Activated T-helper 1 cell treated with Interleukin-2 at 50 U/mL for 16 hours (primary cell): Measurements from ENCODE around the gene IGLON5.

Experiments
- DNase-seq: peaks from one replicate; pipeline ENCODE4 v3.0.0-alpha.2; 2020; ENCODE audit warnings: low read depth

The IGLON5 gene

DNA sequence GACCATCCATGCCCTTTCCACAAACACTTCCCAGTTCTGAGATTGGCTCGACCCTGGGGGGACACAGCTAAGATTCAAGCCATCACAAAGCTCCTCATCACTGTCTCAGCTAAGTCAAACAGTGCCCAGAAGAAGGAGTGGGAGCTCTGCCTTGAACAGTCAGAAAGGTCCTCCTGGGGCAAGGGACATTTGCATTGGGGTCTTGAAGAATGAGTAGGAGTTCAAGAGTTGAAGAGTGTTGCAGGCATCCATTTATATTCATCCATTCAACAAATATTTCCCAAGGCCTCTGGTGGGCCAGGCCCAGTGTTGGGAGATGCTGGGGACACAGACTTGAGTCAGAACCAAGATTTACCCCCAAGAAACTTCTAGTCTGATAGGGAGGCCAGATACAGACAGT, 6.5 kb downstream of the IGLON5 start:
- no peak for DNase-seq

DNA sequence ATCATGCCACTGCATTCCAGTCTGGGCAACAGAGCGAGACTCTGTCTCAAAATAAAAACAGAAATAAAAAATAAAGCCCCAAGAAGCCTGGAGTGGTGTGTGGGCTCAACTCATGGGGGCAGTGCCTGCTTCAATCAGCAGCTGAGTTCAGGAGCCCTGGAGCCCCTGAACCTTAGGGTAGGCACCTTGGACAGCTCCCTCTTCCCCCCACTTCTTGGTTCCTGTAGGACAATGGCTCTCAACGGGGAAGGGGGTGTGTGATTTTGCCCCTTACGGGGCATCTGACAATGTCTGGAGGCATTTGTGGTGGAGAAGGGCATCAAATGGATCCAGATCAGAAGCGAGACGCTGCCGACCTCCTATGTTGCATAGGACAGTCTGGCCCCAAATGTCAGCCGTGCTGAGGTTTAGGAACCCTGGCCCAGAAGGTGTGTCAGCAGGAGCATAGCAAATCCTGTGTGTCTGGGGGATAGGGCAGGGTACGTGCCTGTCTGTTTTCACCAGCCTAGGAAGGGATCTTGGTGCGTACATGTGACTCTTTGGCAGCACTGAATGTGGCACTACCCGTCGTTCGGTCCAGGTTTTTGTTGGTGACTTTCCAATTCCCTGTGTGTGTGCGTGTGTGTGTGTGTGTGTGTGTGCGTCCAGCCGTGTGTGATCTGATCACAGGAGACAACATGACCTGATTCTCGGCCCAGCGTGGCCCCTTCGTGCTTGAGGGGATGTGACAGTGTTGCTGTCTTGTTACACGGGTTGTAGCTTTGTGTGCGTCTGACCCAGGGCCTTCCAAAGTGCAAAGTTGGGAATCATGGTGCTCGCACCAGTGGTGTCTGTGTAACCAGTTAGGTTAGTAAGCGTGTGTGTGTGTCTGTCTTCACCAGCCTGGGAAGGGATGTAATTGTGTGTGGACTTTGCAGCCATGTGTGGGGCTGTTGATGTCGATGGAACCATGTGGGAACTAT, 7.5 kb downstream of the IGLON5 start:
- no peak for DNase-seq

DNA sequence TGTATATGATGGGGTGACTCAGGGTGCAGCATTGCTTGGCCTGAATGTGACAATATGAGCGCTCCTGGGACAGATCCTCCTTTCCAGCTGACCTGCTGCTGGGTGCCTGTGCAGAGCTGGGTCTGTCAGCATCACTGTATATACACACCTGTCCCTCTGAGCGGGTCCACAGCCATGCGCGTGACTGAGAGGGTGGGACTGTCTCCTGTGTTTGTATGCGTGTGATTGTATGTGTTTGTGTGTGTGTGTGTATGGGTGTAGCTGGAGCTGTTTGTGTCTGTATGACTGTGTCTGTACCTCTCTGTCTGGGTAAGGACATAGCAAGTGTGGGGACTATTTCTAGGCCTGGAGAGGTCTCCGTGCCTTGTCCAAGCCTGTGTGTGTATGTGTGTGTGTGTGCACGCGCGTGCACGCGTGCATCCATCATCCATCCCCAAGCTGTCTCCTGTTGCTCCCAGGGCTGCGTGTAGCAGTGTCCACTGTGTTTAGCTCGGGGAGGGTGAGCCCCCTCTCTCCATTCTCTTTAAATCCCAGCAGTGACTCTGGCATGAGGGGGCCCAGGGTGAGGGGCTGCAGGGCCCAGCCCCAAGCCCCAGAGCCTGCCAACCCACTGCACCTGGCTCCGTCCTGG, 8.3 kb downstream of the IGLON5 start:
- no peak for DNase-seq

DNA sequence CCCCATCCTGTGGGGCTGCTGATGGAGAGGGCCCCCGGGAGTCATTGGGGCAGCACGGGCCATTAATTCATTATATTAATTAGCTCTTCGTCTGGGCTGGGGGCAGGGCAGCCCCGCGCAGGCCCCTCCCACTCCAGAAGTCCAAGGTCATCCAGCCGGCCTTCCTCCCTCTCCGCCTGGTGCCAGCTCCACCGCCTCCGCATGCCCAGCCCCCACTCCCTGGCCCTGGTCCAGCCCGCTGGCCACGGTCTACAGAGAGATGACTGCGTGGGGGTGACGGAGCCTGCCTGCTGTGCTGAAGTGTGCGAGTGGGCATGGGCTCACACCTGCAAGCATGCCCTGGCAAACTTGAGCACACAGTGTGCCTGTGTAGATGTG, 8.8 kb downstream of the IGLON5 start:
- DNase-seq: no peak

DNA sequence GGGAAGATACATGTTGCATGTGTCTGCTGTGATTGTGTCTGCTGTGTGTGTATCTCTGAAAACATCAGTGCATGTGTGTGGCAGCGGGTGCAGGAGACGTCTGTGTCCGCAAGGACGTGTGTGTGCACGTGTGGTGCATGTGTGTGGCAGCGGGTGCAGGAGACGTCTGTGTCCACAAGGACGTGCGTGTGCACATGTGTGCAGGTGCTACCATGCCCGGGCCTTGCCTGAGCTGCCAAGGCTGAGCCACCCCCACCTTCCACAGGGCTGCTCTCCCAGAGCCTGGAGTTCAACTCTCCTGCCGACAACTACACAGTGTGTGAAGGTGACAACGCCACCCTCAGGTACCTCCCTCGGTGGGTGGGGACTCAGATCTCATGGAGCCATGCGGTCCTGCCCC, 10.4 kb downstream of the IGLON5 start:
- no peak for DNase-seq

DNA sequence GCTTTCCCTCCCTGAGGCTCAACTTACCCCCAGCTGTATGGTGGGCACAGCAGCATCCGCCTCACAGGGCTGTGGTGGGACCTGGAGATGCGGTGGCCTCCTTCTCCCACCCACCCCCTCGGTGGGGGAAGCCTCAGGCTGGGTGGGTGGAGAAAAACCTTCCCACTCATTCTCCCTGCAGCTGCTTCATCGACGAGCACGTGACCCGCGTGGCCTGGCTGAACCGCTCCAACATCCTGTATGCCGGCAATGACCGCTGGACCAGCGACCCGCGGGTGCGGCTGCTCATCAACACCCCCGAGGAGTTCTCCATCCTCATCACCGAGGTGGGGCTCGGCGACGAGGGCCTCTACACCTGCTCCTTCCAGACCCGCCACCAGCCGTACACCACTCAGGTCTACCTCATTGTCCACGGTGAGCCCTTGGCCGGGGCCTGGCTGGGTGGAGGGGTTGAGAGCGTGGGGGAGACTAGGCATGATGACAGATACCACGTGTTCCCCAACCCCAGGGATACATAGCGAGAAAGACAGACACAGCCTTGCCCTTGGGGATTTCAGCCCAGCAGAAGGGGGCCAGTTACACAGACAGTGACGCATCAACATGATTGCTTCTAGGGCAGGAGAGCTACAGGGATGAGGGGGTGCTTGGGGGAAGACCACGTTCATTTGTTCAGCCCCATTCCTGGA, 12.2 kb downstream of the IGLON5 start:
- no peak for DNase-seq

DNA sequence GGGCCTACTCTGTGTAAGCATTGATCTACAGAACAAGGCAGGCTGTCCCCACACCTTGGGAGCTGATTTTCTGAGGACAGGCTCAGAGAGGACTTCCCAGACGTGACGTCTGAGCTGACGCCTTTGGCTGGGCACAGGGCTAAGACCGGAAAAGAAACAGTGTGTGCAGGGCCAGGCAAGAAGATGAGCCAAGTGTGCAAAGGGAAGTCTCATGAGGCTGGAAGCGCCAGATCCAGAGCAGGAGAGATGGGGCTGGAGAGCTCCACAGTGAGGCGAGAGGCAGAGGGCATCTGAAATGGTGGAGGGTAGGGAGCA, 12.7 kb downstream of the IGLON5 start:
- no peak for DNase-seq

DNA sequence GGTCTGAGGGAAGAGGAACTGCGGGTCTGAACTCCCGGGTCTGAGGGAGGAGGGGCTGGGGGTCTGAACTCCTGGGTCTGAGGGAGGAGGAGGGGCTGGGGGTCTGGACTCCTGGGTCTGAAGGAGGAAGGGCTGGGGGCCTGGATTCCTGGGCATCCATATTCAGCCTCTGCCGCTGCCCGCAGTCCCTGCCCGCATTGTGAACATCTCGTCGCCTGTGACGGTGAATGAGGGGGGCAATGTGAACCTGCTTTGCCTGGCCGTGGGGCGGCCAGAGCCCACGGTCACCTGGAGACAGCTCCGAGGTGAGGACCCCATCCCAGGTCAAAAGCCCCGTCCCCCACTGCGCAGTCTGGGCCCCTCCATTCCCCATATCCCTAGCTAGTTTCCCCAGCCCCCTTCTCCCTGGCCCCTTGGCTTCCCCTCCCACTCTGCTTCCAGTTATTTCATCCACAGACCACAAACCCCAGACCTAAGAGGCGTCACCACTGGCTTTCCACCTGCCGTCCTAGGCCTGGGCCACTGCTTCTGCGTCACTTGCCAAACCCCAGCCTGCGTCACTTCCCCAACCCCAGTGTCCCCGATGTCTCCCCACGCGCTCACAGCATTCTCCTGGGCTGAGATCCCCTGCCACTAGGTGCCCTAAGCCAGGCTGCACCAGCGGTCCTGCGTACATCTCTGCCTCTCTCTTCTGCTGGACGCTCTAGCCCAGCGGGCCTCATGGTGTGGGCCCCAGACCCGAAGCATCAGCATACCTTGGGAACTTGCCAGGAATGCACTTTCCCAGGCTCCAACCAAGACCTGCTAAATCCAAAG, 13.9 kb downstream of the IGLON5 start:
- DNase-seq: no peak

DNA sequence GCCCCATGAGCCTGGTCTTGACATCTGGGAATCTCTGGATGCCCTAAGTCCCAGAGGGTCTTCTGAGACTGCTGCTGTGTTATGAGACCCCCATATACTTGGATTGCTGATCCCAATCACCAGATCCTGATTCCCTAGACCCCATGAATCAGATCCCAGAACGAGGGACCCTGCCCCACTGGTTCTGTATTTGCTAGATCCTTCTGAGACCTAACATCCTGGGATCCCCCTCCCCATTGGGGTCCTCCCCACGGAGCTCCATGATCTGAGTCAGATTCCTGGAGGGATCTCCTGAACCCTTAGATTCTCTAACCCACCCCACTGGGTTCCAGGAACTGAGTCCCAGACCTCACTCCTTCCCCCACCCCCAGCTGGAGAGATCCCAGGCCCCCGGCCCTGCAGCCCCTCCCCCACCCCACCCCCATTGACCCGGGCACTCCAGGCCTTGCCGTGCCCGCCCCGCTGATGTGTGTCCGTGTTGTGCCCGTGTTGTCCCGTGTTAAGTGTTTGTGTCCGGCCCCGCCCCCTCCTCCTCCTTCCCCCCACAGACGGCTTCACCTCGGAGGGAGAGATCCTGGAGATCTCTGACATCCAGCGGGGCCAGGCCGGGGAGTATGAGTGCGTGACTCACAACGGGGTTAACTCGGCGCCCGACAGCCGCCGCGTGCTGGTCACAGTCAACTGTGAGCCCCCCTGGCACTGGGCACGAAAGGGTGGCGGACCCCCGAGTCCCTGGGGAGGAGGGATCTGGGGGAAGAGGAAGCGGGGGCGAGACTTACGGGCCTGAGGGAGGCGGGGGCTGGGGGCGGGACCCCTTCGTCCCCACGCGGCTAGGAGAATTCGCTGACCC, 15.0 kb downstream of the IGLON5 start:
- no peak for DNase-seq

DNA sequence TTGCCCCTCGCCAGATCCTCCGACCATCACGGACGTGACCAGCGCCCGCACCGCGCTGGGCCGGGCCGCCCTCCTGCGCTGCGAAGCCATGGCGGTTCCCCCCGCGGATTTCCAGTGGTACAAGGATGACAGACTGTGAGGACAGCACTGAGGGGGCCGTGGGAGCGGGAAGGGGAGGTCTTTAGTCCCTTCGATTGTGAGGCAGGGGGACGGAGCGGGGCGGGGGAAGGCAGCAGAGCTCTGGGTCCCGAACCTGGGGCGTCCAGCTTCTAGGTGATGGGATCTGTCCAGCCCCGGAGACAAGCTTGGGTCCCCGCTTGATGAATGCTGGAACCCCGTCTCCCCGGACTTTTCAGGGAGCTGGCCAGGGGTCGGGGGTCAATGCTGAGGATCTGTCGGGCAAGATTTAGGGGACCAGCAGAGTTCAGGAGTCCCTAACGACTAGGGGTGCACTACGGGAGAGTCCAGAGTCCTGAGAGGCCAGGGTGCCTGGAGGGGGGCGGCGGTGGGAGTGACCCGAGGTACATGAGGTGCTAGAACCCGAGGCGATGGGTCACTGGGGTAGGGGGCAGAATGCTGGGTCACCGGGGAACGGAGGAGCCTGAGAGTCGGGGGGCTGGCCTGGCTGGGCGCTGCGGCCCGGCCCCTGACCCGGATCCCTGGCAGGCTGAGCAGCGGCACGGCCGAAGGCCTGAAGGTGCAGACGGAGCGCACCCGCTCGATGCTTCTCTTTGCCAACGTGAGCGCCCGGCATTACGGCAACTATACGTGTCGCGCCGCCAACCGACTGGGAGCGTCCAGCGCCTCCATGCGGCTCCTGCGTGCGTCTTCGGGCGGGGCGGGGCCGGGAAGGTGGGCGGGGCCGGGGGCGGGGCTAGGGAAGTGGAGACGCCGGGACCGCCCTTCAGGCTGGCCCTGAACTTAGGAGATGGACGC, 15.9 kb downstream of the IGLON5 start:
- no peak for DNase-seq

DNA sequence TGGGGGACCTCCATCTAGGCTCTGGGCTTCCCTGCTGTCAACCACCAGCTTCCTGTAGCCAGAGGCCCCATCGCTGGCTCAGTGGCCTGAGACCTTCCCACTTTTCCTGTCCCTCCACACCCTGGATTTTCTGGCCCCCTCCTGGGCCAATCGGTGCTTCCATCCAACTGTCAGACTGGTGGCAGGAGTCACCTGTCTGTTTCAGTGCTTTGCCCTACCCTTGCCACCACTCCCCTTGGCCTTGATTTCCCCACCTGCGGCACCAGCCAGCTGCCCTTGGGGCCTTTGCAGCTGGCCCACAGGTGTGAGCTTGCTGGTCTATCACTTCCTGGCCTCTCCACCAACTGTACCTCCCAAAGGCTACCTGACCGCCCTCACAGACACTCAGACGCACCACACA, 18.0 kb downstream of the IGLON5 start:
- no peak for DNase-seq

DNA sequence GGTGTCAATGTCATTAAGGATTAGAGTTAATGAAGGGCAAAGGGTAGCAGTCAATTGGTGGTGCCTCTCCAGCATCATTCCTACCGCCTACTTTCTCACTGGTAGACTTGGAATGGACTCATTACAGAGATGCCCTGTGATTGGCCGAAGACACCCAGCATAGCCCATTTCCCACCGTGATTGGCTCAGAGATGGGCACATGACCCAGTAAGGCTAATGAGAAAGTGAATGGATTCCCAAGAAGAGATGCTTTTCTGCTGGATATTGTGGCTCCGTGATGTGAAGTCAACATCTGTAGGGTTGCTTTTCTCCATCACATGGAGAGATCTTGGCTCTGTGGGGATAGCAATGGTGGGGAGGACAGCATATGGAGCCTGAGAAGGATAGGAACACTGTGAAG, 18.9 kb downstream of the IGLON5 start:
- no peak for DNase-seq

DNA sequence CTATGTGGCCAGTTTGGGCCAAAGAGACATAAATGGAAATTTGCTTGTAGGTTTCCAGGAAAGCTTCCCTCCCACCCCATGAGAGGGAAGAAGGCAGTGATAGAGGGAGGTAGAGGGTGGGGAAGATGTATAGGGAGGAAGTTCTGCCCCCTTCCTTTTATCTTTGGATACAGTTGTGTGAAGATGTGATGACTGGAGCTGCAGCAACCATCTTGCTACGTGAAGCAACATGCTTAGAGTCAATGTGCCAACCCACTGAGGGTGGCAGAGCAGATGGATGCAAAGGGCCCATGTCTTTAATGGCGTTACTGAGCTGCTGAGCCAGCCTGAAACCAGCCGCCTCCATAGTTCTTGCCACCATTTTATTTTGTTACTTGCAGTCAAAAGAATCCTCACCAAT, 19.7 kb downstream of the IGLON5 start:
- no peak for DNase-seq

DNA sequence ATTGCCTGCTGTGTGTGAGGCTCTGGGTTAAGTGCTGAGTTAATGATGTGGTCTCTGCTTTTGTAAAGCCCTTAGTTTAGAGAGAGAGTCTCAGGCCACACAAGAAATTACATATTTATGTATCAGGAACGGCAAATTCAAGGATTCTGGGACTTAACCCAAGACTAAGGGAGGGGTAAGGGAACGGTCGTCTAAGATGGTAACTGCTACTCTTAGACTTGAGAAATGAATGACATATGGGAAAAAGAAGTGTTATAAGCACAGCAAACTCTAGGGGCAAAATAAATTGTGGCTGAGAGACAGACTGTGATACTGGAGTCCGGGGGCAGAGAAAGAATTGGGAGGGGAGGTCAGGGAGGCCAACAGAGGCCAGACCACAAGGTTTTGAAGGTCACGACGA, 20.3 kb downstream of the IGLON5 start:
- DNase-seq: no peak

DNA sequence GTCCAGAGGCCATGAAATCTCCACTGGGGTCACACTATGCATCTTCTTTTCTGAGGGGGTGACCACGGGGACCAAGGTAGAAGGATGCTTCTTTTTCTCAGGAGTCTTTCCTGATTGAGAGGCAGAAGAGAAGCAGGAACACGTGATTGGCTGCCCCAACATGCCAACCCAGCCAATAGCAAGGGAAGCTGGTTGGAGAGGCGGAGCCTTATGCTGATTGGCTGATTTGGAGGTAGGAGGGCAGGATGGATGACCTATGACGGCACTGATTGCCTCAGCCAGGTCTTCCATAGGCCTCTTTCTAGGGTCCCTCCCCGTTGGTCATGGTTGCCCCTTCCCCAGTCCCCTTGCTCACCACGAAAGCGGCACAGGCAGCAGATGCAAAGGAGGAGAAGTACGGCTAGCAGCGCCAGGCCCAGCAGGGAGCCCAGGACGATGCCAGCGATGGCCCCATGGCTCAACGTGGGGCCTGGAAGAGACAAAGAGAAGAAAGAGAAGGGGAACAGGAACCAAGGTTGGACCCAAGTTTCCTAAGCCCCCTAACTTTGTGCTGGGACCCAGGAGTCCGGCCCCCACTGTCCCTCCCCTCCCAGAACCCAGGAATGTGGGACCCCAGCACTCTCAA, 22.5 kb downstream of the IGLON5 start:
- DNase-seq: no peak

DNA sequence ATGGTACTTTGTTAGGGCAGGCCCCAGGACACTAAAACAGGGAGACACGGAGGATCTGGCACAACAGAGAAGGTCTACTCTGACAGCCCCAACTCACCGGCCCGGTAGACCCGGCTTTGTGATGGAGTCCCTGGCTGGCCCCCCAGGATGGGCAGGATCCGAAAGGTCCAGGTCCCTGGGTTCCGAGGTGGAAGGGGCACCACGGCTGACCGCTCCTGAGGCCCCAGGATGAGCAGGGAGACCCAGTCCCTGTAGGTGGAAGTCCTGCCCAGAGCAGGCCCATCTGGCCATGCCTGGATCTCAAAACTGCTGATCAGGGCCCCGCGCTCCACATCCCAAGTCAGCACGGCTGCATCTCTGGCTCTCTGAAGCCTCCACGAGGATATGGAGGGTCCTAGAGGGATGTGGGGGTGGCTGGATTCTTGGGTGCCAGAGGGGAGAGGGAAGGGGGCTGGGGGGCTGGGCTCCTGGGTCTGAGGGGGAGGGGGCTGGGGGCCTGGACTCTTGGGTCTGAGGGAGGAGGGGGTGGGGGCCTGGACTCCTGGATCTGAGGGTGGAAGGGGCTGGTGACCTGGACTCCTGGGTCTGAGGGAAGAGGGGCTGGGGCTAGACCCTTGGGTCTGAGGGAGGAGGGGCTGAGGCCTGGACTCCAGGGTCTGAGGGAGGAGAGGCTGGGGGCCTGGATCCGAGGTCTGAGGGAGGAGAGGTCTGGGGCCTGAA, 25.9 kb downstream of the IGLON5 start:
- no peak for DNase-seq

DNA sequence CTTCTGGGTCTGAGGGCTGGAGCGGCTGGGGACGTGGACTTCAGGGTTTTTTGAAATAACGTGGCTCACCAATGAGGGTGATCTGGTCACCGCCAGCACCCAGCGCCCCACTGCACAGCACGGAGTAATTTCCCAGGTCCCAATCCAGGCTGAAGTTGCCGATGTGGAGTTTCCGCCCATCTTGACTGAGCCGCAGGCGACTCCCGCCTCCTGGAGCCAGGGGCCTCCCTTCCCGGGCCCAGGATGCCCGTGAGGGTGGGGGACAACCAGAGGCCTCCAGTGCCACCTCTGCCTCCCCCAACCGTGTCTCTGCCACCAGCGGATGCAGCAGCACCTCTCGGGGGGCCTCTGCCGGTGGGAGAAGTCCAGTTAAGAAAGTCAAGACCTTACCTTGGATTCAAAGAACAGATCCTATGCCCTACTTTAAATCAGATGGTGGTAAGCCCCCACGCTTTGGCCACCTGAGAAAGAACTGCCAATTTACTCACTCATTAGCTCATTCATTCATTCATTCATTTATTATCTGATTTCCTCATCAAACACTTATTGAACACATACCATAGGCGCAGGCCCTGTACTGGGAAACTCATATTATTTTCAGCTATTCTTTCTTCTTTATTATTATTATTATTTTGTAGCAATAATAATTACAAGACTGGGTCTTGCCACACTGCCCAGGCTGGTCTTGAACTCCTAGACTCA, 26.6 kb downstream of the IGLON5 start:
- no peak for DNase-seq

DNA sequence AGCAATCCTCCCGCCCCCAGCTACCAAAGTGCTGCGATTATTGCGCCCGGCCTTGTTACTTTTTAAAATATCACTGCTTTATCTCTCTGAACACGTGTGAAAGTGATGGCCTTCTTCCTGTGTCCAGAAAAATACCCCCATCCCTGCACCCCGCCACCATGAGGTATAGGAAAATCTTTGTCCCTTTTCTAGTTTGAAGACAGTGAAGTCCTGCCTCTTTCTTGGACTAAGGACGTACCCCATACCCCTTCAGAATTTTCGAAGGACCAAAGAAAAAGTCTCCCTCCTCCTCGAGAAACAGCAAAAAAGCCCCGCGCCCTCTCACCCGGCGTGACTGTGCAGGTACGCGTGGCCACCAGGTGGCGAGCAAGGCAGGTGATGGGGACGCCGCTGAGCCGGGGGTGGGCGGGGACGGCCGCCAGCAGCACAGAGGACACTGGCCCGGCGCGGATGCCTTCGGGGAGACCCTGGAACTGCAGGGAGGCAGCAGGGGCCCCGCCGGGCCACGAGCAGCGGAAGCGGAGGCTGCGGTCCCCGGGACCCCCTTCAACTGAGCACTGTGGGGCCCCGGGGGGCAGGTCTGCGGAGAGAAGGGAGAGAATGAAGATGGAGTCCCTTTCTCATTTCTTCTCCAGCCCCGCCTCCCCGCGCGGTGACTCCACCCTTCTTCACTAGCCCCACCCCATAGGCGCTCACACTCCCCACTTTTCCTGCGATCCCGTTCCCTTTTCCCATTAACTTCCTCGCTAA, 27.3 kb downstream of the IGLON5 start:
- peak; percentile 67 for DNase-seq
